BJ (cell line): ENCODE results near the gene NOTCH1. TPM values are rescaled to one million over a fixed set of nuclear protein-coding genes. Genes with fewer than 3 reads are reported as not detected.

Source experiments
- CTCF ChIA-PET: fragments of 350-600 bp; formaldehyde crosslinking; extraction: SDS; loops from one replicate; lab custom pipeline; 2021; ENCODE audit warnings: antibody characterized with exemption, inconsistent platforms; lab: Yijun Ruan, JAX
- POLR2A ChIA-PET: fragments of 300-600 bp; sonication (Branson Sonifier 250); formaldehyde crosslinking; extraction: SDS; loops from one replicate; lab custom pipeline; 2021; ENCODE audit warnings: antibody characterized with exemption; lab: Charles Lee
- DNase-seq: peaks from one replicate; pipeline ENCODE4 v3.0.0-alpha.2; 2011; ENCODE audit warnings: low read depth
- H3K27me3 ChIP-seq: 2 replicates; pipeline ENCODE4 v1.6.0; 2011; ENCODE audit warnings: low read length; ENCODE audit not compliant: control insufficient read depth, insufficient read depth
- H3K36me3 ChIP-seq: 2 replicates; pipeline ENCODE4 v1.5.1; 2011; ENCODE audit warnings: low read length; ENCODE audit not compliant: control insufficient read depth, insufficient read depth
- H3K4me3 ChIP-seq: 2 replicates; pipeline ENCODE4 v1.5.1; 2011; ENCODE audit warnings: low read depth, mild to moderate bottlenecking, control low read depth, low read length
- CTCF ChIP-seq: IDR thresholded peaks from 2 replicates; pipeline ENCODE4 v1.5.1; 2011; ENCODE audit warnings: low read depth, mild to moderate bottlenecking, control low read depth, inconsistent platforms, low read length, moderate library complexity; ENCODE audit not compliant: insufficient read depth
- polyA plus RNA-seq: library from polyadenylated mRNA; depleted of rRNA; stranded (reverse); fragments of >200 nt; gene quantifications from 2 replicates; pipeline ENCODE4 v1.2.3, GENCODE V29; 2011

Gene NOTCH1
- polyA plus RNA-seq, 1 experiment = 1.3 TPM

GRCh38 chr9:136485049-136486045 is 60.5 kb downstream of the NOTCH1 start:
- CTCF ChIA-PET = interaction anchor here (0.6 to 9.0 kb wide), 34 partner anchors 8 to 211 kb away, joined by 3 to 385 read pairs (median 5); no protein-coding TSS in a partner anchor
- Histone ChIP-seq H3K4me3 (no peak overlapping the region), H3K27me3 (no peaks in the 10 kb centered on the region; the same call in 1 of the 2 replicates)

GRCh38 chr9:136484153-136485048 is 61.4 kb downstream of the NOTCH1 start:
- no peak for DNase-seq

More at GRCh38 chr9:136485049-136486045, 60.5 kb downstream of the NOTCH1 start:
- TF ChIP-seq CTCF = peak; percentile 88
- no peaks in the 10 kb centered on the region; the same call in 1 of the 2 replicates for H3K36me3 ChIP-seq
- DNase-seq = no peak
- POLR2A ChIA-PET = no interaction called here

GRCh38 chr9:136483589-136484152 is 62.2 kb downstream of the NOTCH1 start:
- Histone ChIP-seq H3K36me3 (peaks cover 2% of the 10 kb centered on the region), H3K4me3 (peak overlapping the region; percentile 70), H3K27me3 (no peaks in the 10 kb centered on the region)
- POLR2A ChIA-PET = no interaction called here
- DNase-seq = peak; percentile 37
- TF ChIP-seq CTCF = no peak
- CTCF ChIA-PET = interaction anchor here (1.0 to 9.0 kb wide), 19 partner anchors 10 to 202 kb away, joined by 3 to 385 read pairs (median 6); no protein-coding TSS in a partner anchor

More at GRCh38 chr9:136484153-136485048, 61.4 kb downstream of the NOTCH1 start:
- no peak for TF ChIP-seq CTCF
- Histone ChIP-seq H3K36me3 (peaks cover 2% of the 10 kb centered on the region), H3K4me3 (peak overlapping the region; percentile 70), H3K27me3 (no peaks in the 10 kb centered on the region)
- CTCF ChIA-PET = interaction anchor here (0.7 to 9.0 kb wide), 33 partner anchors 9 to 212 kb away, joined by 3 to 385 read pairs (median 5); no protein-coding TSS in a partner anchor
- POLR2A ChIA-PET = no interaction called here

GRCh38 chr9:136482793-136483588 is 62.9 kb downstream of the NOTCH1 start, which contains the start of gene SEC16A:
SEC16A (minus strand) TSS chr9:136483040; CDS start chr9:136477615, 5,425 bp downstream.
- CTCF ChIA-PET = interaction anchor here (1.2 to 9.0 kb wide), 11 partner anchors 9 to 203 kb away, joined by 3 to 385 read pairs (median 11); no protein-coding TSS in a partner anchor
- H3K36me3 ChIP-seq = peaks cover 2% of the 10 kb centered on the region
- no peak for TF ChIP-seq CTCF
- no peaks in the 10 kb centered on the region for H3K27me3 ChIP-seq
- DNase-seq = peak; percentile 69
- POLR2A ChIA-PET = no interaction called here
- H3K4me3 ChIP-seq = peak within 1 kb of the TSS; percentile 70
